Erythroblast (primary cell): ENCODE results near the gene URAD.

Experiments used
- GATA1 ChIP-seq: IDR thresholded peaks from 2 replicates; pipeline ENCODE4 v1.6.1; 2011; ENCODE audit warnings: low read depth, mild to moderate bottlenecking, control low read depth, low read length, moderate library complexity
- POLR2A ChIP-seq: IDR thresholded peaks from 2 replicates; pipeline ENCODE4 v1.6.1; 2011; ENCODE audit warnings: mild to moderate bottlenecking, low read length

DNA sequence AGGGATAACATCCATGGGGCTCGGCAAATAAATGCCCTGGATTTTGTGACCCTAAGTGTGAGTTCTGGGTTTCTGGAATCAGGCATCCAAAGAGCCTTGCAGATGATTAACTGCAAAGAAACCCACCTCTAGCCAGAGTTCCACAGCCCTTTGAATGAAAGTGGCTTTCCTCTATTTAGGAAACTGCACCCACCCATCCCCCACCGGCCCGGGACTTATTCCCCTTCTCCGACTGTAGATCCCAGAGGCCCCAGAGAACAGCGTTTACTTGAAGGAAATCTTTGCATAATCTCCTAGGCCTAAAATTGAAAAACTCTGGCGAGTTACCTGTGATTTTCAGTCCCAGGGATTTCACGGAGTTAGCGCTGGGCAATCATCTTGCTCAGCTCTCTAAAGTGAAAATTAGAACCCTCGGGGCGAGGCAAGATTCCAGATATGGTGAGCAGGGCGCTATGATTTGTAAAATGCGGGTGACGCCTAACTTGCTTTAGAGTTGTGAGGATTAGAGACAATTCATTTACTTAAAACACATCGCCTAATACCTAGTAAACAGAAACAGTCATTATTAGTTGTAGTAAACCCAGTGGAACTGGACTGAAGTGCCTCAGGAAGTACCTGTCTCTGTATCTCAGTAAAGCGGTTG lies 9.4 kb downstream of the URAD start:
- TF ChIP-seq POLR2A (no peak), GATA1 (no peak)
